ENCODE data around the gene ENPP6. TPM values are rescaled to one million over a fixed set of nuclear protein-coding genes. Genes with fewer than 3 reads are reported as not detected.

The ENPP6 gene
- total RNA-seq (2022; extraction: Qiagen RNA extraction), result not detected in 5 replicates

GRCh38 chr4:184217634-184218033 is at the start of gene ENPP6:
Gene ENPP6 (minus strand): TSS chr4:184217873. CDS start chr4:184217819, 54 bp downstream.

All from A549 treated with Mapracorat at 1 μM for 4 hours (cell line).